Erythroblast (primary cell): ENCODE measurements around the gene TMEM45B.
A peak's percentile ranks its signal among the peaks of the same experiment; 100 is the strongest.
"Not testable (repeated sequence)": the region's sequence is repeated elsewhere in the genome, so short reads cannot be mapped to it uniquely, and the experiment has no call there.

ENCODE experiments used
- DNase-seq, 2 experiments: peaks; one replicate each; lab custom pipeline; 2025; lab: John Stamatoyannopoulos, UW
- GATA1 ChIP-seq: IDR thresholded peaks from 2 replicates; pipeline ENCODE4 v1.6.1; 2011; ENCODE audit warnings: low read depth, mild to moderate bottlenecking, control low read depth, low read length, moderate library complexity
- POLR2A ChIP-seq: IDR thresholded peaks from 2 replicates; pipeline ENCODE4 v1.6.1; 2011; ENCODE audit warnings: mild to moderate bottlenecking, low read length

Gene TMEM45B

DNA sequence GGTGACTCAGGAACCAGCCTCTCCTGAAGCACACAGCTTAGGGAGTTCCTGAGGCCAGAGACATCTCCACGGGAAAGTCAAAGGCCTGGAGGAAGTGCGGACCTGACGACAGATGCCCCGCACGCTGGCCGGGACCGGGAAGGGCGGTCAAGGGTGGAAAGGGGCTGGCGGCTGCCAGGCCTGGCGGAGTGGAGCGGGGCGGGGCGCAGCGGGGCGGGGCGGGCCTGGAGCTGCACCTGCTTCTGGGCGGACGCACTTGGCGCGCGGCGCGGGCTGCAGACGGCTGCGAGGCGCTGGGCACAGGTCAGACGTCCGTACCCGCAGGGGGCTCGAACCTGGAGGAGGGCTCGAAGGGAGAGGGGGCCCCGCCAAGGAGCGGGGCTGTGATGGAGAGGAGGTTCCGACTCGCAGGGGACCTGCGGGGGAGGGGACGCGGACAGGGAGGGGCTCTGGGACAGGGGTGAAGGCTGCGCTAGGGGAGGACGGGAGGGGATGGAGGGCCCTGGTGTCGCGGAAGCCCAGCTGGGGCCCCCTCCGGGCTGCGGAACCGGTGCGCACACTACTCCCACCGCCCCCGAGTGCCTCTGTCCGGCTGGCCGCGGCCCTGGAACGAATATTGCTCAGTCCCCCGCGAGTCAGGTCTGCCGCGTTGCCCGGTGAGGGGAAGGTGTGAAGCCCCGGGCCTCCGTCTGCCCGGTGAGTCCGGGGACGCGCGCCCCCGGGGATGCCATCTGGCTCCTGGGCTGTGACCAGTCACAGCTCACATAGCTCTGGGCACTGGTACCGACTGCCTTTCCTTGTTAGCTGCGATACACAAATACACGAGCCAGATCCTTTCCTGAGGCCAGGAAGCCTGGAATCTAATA is at the start of gene TMEM45B:
Gene TMEM45B (plus strand): TSS at position 253 of the 866 bp plus-strand sequence. CDS start 36,635 bp downstream, outside the sequence.
- TF ChIP-seq POLR2A, result no peak
- no peak for TF ChIP-seq GATA1
- DNase-seq, result no peak

GRCh38 chr11:129766898-129767604 is 48.6 kb upstream of the TMEM45B start:
- DNase-seq, result peak in 1 of 2 experiments; percentile 15
- TF ChIP-seq POLR2A, result no peak
- TF ChIP-seq GATA1, result no peak

- no peak for DNase-seq
These were observed 47.8 kb upstream of the TMEM45B start for GRCh38 chr11:129767827-129768226.

DNA sequence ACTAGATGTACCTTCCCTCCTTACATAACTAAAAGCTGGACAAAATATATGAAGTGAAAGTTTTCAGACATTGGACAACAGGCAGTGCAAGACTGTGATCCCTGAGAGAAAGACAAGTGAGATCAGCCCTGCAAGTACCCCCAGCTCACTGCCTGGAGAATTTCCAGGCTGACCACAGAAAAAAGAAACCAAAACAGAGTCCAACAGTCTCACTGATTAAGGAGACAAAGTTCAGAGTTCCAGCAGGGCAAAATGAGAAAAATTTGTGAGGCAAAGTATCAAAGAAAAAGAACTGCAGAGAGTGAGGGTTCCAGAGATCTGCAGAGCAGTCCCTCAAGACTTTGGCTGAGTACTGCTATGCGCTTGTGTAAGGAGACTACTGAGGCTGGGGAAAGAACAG is 47.3 kb upstream of the TMEM45B start:
- no peak for TF ChIP-seq POLR2A
- no peak for TF ChIP-seq GATA1
- no peak for DNase-seq

More at GRCh38 chr11:129767827-129768226, 47.8 kb upstream of the TMEM45B start:
- no peak for TF ChIP-seq POLR2A
- TF ChIP-seq GATA1, result no peak

DNA sequence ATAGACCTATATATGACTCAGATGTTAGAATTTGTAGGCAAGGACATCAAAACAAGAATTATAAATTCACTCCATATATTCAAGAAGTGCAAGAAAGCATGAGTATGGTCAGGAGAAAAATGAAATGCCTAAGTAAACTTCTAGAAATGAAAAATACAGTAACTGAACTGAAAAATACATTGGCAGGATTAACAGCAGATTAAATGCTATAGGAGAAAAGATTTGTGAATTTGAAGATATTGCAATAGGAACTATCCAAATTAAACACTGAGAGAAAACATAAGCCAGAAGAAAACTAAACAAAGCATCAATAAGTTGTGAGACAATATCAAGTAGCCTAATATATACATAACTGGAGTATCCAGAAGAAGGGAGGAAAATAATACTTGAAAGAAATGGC is 46.6 kb upstream of the TMEM45B start:
- TF ChIP-seq POLR2A (no peak), GATA1 (no peak)
- DNase-seq, result no peak

DNA sequence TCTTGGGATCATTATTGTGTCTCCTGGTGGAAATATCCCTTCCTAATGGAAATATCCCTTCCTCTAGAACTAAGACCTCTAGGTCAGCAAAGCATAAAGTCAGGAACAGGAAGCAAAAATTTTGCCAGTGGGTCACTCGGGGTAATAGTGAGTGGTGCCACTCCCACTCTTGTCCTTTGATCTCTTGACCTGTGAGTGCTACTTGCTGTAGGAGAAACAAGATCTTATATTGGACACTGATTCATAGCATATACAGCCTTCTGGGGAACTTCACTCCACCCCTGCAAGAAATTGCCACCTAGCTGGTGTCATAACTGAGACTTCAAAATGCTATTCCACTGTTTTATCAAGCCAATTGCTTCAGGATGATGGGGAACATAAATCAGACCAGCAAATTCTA is 44.7 kb upstream of the TMEM45B start:
- no peak for TF ChIP-seq GATA1
- TF ChIP-seq POLR2A, result no peak
- no peak for DNase-seq

GRCh38 chr11:129771456-129771855 is 44.2 kb upstream of the TMEM45B start:
- DNase-seq, result peak; percentile 3 to 20

- no peak for DNase-seq
- TF ChIP-seq GATA1 (no peak), POLR2A (no peak)
These were observed 36.8 kb upstream of the TMEM45B start for GRCh38 chr11:129778877-129779276.

- DNase-seq, result no peak
- TF ChIP-seq POLR2A, result no peak
- TF ChIP-seq GATA1, result no peak
These were observed 36.3 kb upstream of the TMEM45B start for GRCh38 chr11:129779342-129779741.

GRCh38 chr11:129785383-129786111 is 30.1 kb upstream of the TMEM45B start:
- TF ChIP-seq POLR2A, result no peak
- no peak for TF ChIP-seq GATA1
- DNase-seq, result no peak

DNA sequence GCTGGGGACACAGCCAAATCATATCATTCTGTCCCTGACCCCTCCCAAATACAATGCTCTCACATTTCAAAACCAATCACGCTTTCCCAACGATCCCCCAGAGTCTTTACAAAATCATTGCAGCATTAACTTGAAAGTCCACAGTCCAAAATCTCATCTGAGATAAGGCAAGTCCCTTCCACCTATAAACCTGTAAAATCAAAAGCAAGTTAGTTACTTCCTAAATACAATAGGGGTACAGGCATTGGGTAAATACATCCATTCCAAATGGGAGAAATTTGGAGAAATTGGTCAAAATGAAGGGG is 29.6 kb upstream of the TMEM45B start:
- not testable (repeated sequence) for DNase-seq

DNA sequence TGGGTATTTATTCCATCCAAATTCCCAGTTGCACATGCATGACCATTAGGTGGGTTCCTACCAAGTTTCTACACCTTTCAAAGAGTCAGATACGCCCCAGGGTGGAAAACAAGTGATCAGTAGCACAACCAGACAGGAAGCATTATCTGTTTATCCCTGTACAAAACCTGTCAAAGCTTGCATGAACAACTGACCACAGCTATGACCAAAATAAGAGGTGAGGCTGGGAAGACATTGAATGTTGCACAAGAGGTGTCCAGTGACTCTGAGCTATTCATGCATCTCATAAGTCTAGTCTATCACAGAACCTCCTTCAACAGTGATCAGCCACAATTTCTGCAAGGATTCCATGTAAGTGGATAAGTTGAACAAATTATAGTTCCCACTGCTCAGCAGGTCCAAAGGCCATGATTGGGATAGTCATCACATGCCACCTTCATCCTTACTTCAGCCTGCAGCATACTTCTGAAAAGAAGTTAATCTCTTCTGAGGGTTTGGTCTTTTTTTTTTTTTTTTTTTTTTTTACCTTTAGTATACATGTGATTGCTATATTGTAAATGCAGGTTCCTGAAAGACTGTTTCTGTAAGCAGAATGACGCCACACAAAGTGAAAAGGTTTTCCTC is 28.0 kb upstream of the TMEM45B start:
- TF ChIP-seq POLR2A (no peak), GATA1 (no peak)
- no peak for DNase-seq

DNA sequence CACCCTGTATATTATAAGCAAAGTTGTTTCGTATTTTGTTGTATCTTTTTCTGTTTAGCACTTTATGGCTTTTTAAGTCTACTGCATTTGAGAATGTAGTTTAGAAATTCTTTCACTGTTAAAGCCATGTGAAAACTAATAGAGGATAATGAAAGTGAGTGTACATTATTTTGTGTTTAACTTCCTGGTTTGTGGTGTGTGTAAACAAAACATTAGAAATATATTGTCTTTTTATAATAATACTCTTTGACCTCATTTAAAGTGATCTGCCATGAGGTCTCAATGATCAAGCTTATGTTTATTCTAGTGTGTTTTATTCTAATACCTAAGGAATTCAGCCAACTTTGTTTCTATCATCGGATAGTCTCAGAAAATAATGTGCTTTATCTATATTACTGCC is 27.4 kb upstream of the TMEM45B start:
- TF ChIP-seq POLR2A, result no peak
- no peak for TF ChIP-seq GATA1
- no peak for DNase-seq
